Measurements from ENCODE around the gene GNA15.

GRCh38 chr19:3178973-3179738 is 43.3 kb downstream of the GNA15 start:
- TF ChIP-seq POLR2A (IDR thresholded peaks at IDR 0.05) (no peak), CTCF (IDR thresholded peaks at IDR 0.05) (no peak)
